Adipose tissue (tissue), 3 donors: ENCODE data around the gene CSF2RB. TPM values are rescaled to one million over a fixed set of nuclear protein-coding genes. Genes with fewer than 3 reads are reported as not detected.
"Not testable (repeated sequence)": the region's sequence is repeated elsewhere in the genome, so short reads cannot be mapped to it uniquely, and the experiment has no call there.

Experiments
- H3K27ac ChIP-seq: one replicate; pipeline ENCODE4 v1.5.1; 2013; ENCODE audit warnings: low read depth, low read length
- WGBS, 3 donors: extraction: QIAGEN DNeasy Blood & Tissue Kit; methylation state at CpG; one replicate each; pipeline ENCODE4 v1.1.7; 2013; 5-methylcytosine and 5-hydroxymethylcytosine counted together
- polyA plus RNA-seq, 3 donors: library from polyadenylated mRNA; stranded (reverse); fragments of 200-250 nt; gene quantifications; one replicate each; pipeline ENCODE4 v1.2.3, GENCODE V29; 2013
- donor health status: healthy with polysubstance abuse.
- donor health status: Bipolar disorder and iron deficiency.
- donor health status: healthy.

CSF2RB gene
- polyA plus RNA-seq, 3 donors: 0.89 to 8.6 (median 4.9) TPM

DNA sequence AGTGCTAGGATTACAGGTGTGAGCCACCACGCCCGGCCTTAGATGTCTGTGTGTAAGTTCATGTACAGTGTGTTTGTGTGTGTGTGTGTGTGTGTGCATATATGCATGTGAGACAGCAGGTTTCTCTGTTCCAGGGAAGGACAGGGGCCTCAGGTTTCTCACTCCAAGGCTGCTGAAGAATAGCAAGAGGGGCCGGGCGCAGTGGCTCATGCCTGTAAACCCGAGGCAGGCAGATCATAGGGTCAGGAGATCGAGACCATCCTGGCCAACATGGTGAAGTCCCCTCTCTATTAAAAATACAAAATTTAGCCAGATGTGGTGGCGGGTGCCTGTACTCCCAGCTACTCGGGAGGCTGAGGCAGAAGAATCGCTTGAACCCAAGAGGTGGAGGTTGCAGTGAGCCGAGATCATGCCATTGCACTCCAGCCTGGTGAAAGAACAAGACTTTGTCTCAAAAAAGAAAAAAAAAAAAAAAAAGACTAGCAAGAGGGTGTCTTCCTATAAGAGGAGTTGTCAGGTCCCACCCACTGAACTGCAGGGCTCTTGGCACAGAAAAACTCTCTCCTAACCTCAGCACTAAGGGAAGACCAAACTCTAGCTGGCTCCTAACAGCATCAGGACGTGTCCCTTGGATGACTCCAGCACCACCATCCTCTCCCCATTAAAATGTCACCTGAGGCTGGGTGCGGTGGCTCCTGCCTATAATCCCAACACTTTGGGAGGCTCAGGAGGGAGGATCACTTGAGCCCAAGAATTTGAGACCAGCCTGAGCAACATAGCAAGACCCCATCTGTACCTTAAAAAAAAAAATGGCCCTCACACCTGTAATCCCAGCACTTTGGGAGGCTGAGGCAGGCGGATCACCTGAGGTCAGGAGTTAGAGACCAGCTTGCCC is 65.8 kb downstream of the CSF2RB start:
- no peak overlapping the region for H3K27ac ChIP-seq
- WGBS, 3 donors: 78 to 92% (median 90%) methylated on average over 13 of the region's 13 CpGs

DNA sequence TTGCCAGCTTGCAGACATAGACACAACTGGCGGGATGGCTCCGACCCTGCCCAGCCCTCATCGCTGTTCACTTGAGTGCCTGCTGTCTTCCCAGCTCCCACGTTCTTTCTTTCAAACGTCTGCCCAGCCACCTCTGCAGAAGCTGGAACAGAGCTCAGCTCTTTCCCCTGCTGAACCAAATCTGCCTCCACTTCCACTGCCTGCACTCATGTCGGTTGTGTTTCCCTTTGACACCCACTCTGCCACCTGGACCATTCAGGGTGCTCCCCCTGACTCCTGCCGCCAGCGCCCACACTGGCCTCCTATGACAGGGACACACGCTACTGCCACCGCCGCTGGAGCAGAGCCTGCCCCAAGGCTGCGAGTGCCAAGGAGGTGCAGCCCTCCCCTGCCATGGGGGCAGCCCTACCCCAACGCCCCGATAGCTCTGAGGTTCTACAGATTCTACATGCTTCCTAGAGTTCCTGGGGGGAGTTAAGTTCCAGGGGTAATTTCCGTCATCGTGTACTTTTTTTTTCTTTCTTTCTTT is 67.9 kb downstream of the CSF2RB start:
- no peak overlapping the region for H3K27ac ChIP-seq
- 78 to 84% (median 78%) methylated on average over 16 of the region's 16 CpGs for WGBS, 3 donors

DNA sequence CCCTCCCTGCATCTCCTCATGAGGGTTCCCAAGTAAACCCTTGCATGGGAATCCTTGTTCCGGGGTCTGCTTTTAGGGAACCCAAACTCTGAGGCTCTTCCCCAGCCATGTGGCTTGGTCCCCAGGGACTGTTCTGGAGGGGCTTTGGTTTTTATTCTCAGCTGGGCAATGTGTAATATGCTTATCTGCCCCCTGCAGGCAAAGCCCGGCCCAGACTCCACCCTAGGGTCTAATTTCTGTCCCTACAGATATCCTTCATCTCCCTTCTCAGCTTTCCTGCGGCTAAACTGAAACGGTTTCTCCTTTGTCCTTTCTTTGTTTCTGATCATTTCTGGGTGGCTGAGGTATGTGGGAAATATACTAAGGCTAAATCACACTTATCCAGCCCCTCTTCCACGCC is 68.7 kb downstream of the CSF2RB start:
- 56 to 60% (median 56%) methylated on average over 5 of the region's 5 CpGs for WGBS, 3 donors
- no peak overlapping the region for H3K27ac ChIP-seq

DNA sequence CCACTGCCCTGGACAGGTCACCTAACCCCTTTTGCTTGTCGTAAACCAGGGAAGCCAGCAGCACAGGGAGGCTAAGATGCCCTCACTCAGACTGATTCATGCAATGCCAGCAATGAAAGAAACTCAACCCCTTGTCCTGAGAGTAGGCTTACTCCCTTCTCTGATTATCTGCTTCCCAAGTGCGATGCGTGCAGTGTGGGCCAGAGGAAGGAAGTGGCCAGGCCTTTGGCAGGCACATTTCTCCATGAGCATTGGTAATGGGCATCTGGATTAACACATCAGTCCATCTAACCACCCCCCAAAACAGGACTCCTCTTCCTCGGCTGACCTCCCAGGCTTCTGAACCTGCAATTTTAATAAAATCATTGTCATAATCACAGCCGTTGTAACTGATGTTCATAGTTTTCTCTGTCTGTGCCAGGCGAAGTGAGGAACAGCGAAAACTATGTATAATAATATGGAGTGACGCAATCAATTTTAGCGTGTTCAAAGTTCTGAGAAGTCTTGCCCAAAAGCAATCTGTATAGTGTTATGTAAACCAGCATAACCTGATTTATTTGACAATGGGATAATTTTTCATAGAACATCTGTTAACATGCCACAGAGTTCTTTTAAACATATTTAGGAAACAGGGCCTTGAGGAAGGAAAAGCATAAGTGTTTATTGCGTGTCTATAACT is 71.9 kb downstream of the CSF2RB start:
- WGBS, 3 donors: 48 to 81% (median 51%) methylated on average over 10 of the region's 10 CpGs
- H3K27ac ChIP-seq: no peak overlapping the region

DNA sequence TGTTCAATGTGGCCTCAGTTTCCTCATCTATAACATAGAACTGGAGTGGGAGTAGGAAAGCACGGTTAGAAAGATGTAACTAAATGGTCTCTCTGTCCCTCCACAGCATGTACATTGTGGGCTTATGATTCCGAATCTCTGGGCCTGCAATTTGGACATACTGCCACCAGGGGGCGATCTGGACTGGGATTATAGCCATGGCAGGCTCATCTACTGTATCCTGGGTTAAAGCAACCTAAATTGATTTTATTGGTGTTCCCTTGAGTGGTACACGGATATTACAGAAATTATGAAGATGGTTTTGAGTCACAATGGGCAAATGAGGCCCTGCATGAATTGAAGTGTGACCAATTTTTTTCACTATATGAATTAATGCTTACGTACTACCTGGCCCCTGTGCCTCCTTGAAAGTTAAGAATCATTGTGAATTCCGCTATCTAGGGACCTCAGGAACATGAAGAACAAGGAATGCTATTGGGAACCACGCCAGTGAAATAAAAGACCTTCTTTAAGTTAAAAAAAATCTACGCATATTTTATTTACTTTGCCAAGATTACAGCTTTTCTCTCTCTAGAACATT is 72.9 kb downstream of the CSF2RB start:
- 55 to 58% (median 55%) methylated on average over 8 of the region's 8 CpGs for WGBS, 3 donors
- no peak overlapping the region for H3K27ac ChIP-seq

DNA sequence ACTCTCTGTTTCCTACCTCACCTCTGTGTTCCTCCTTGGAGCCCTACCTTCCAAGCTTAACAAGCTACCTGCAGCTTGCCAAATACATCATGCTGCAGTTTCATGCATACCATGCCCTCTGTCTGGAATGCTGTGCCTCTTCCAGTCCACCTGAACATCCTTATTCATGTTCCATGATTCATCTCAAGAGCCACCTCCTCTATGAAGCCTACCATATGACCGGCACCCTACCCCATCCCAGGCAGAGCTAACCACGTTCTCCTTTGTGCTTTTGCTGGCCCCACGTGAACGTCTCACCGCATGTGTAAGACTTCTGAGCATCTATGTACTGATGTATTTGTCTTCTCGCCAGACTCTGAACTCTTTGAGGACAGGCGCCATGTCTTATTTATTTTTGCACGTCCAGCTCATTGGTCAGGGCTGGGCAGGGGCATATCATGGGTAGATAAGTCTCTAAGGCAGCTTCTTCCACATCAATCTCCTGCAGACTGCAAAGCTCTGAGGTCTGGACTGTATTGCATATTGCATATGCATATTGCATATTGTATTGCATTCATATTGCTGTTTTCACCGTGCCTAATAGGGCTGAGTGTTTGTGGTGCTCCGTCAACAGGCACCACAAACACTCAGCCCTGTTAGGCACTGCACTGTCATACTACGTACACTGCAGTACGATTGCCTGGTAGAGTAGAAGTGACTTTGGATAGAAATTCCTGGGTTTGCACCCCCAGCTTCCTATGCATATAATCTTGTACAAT is 74.8 kb downstream of the CSF2RB start:
- H3K27ac ChIP-seq: no peak overlapping the region
- WGBS, 3 donors: 71 to 79% (median 73%) methylated on average over 12 of the region's 12 CpGs

DNA sequence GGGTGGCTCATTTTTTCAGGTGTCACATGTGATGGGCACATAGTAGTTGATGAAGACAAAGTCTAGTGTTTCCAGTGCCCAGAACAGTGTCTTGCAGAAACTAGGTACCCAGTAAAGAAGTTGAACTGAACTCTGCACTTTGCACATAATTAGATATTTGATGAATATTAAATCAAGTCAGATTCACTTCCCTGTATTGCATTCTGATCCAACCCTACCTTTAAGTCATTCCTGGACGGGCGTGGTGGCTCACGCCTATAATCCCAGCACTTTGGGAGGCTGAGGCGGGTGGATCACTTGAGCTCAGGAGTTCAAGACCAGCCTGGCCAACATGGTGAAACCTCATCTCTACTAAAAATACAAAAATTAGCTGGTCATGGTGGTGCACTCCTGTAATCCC is 75.6 kb downstream of the CSF2RB start:
- not testable (repeated sequence) for H3K27ac ChIP-seq
- 84 to 94% (median 89%) methylated on average over 4 of the region's 4 CpGs for WGBS, 3 donors

Other genes with a start within 250 kb of the CSF2RB start
- gene CACNG2, start 209.9 kb upstream of the CSF2RB start, polyA plus RNA-seq: not detected
- gene IFT27, start 137.5 kb upstream of the CSF2RB start, polyA plus RNA-seq: 10 to 100 TPM; 11.1 to 15.9 (median 15.6) TPM
- gene PVALB, start 96.6 kb upstream of the CSF2RB start, polyA plus RNA-seq: not detected
- gene NCF4, start 52.6 kb upstream of the CSF2RB start, polyA plus RNA-seq: 10 to 100 TPM in 2 of 3 donors, 1 to 10 TPM in 1; 1.9 to 43.9 (median 27.8) TPM
- 100 to 1,000 TPM in 1 of 3 donors, 10 to 100 TPM in 2; 59.2 to 169 (median 69.3) TPM for gene TST, start 105.8 kb downstream of the CSF2RB start, polyA plus RNA-seq
- 100 to 1,000 TPM; 126 to 179 (median 131) TPM for gene MPST, start 106.1 kb downstream of the CSF2RB start, polyA plus RNA-seq
- 10 to 100 TPM in 1 of 3 donors, 1 to 10 TPM in 2; 3.2 to 22.7 (median 8.7) TPM for gene KCTD17, start 138.1 kb downstream of the CSF2RB start, polyA plus RNA-seq
- under 1 TPM in 2 of 3 donors, not detected in 1; 0.07 to 0.30 TPM for gene TMPRSS6, start 196.1 kb downstream of the CSF2RB start, polyA plus RNA-seq
- 1 to 10 TPM in 1 of 3 donors, under 1 TPM in 1, not detected in 1; 0.31 to 1.8 TPM for gene IL2RB, start 236.3 kb downstream of the CSF2RB start, polyA plus RNA-seq